Neural cell (in vitro differentiated cells): Measurements from ENCODE around the gene SLC13A5.

Source experiments
- EZH2 ChIP-seq: fragments of 200-600, 300-800 bp; shearing (Covaris generic), sonication (generic); IDR thresholded peaks from 2 replicates; pipeline ENCODE4 v1.6.1; 2014; ENCODE audit warnings: antibody characterized with exemption, low read length, borderline replicate concordance, mild to moderate bottlenecking; ENCODE audit not compliant: insufficient read depth, poor library complexity, severe bottlenecking
- MXI1 ChIP-seq: fragments of 450-650 bp; conservative IDR thresholded peaks from 2 replicates; pipeline ENCODE4 v1.6.1; 2014; ENCODE audit warnings: antibody characterized with exemption, mild to moderate bottlenecking; ENCODE audit not compliant: poor library complexity, severe bottlenecking
- TAF1 ChIP-seq: IDR thresholded peaks from 2 replicates; pipeline ENCODE4 v1.6.1; 2012; ENCODE audit warnings: low read depth
- TF ChIP-seq, protein P1 (sequence below): fragments of 450-650 bp; IDR thresholded peaks from 2 replicates; pipeline ENCODE4 v1.5.1; 2014; ENCODE audit warnings: antibody characterized with exemption, mild to moderate bottlenecking, moderate library complexity; ENCODE audit not compliant: poor library complexity, severe bottlenecking
- TF ChIP-seq, protein P2 (sequence below): IDR thresholded peaks from 2 replicates; pipeline ENCODE4 v1.6.1; 2012; ENCODE audit warnings: borderline replicate concordance

DNA sequence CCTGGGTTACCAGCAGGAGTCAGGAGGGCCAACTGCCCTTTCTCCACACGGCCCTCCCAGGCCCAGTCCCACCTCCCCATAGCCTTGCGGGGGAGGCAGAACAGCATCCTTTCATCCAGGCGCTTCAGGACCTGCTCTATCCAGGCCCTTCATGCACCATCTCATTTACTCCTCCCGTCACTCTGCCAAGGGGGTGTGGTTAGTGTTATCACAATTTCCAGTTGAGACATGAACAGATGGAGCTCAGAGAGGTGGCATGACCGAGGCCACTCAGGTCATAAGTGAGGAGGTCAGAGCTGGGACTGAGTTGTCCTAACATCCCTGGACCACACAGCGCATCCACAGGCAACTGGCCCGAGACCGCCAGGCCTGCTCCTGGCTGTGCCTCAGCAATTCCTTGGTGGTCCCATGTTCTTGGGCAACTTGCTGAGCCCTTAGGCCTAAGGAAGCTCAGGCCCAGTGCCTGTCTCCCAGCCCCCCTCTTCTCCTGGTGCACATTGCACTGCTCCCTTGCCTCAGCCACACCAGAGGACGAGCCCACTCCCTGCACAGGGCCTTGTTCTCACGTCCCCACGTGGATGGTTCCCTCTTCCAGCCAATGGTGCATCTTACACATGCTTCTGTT lies 37.9 kb downstream of the SLC13A5 start:
- no peak for TF ChIP-seq TAF1
- TF ChIP-seq, protein P1, sequence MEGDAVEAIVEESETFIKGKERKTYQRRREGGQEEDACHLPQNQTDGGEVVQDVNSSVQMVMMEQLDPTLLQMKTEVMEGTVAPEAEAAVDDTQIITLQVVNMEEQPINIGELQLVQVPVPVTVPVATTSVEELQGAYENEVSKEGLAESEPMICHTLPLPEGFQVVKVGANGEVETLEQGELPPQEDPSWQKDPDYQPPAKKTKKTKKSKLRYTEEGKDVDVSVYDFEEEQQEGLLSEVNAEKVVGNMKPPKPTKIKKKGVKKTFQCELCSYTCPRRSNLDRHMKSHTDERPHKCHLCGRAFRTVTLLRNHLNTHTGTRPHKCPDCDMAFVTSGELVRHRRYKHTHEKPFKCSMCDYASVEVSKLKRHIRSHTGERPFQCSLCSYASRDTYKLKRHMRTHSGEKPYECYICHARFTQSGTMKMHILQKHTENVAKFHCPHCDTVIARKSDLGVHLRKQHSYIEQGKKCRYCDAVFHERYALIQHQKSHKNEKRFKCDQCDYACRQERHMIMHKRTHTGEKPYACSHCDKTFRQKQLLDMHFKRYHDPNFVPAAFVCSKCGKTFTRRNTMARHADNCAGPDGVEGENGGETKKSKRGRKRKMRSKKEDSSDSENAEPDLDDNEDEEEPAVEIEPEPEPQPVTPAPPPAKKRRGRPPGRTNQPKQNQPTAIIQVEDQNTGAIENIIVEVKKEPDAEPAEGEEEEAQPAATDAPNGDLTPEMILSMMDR: no peak
- TF ChIP-seq, protein P2, sequence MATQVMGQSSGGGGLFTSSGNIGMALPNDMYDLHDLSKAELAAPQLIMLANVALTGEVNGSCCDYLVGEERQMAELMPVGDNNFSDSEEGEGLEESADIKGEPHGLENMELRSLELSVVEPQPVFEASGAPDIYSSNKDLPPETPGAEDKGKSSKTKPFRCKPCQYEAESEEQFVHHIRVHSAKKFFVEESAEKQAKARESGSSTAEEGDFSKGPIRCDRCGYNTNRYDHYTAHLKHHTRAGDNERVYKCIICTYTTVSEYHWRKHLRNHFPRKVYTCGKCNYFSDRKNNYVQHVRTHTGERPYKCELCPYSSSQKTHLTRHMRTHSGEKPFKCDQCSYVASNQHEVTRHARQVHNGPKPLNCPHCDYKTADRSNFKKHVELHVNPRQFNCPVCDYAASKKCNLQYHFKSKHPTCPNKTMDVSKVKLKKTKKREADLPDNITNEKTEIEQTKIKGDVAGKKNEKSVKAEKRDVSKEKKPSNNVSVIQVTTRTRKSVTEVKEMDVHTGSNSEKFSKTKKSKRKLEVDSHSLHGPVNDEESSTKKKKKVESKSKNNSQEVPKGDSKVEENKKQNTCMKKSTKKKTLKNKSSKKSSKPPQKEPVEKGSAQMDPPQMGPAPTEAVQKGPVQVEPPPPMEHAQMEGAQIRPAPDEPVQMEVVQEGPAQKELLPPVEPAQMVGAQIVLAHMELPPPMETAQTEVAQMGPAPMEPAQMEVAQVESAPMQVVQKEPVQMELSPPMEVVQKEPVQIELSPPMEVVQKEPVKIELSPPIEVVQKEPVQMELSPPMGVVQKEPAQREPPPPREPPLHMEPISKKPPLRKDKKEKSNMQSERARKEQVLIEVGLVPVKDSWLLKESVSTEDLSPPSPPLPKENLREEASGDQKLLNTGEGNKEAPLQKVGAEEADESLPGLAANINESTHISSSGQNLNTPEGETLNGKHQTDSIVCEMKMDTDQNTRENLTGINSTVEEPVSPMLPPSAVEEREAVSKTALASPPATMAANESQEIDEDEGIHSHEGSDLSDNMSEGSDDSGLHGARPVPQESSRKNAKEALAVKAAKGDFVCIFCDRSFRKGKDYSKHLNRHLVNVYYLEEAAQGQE: no peak
- TF ChIP-seq EZH2: no peak
- TF ChIP-seq MXI1: no peak
